ENCODE measurements around the gene CACUL1.

Gene CACUL1

DNA sequence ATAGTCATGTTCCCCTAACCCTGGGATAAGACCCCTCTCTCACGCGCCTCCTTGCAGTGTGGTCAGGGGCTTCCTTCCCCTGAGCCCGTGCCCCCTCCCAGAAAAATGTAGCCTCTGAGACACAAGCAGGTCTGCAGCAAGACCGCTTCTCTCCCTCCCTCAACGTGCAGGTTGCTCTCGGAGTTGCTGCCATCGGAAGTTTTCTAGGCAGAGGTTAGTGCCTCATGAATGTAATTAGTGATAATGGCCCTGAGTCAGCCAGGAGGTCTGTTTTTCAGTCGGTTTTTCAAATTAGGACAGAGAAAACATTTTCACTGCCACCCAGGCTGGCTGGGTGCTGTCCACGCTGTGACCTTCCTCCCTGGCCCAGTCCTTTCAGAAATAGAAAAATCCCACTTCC, 116.1 kb downstream of the CACUL1 start:
- DNase-seq (ENCODE audit: low read depth): no peak

DNA sequence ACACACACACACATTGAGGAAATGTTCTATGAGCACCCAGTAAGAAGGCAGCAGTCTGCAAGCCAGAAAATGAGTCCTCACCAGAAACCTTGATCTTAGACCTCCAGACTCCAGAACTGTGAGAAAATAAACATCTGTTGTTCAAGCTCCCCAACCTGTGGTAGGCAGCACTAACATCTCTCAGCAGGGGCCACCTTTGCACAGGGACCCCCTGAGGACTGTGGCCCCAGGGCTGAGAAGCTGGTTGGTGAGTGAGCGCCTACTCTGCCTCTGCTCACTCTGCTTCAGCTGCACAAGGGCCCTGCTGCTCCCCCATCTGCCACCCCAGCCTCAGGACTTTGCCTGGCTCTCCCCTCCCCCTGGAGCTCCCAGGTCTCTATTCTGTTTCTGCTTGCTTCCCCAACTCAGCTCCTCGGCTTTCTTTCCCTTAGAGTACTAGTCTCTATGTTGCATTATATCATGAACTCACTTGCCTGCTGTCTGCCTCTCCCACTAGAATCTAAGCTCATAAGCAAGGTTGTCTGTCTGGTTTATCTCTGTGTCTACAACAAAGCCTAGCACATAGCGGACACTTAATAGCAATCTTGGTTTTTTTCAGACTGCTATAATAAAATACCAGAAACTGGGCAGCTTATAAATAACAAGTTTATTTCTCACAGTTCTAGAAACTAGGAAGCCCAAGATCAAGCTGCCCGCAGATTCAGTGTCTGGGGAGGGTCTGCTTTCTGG, 118.9 kb downstream of the CACUL1 start:
- DNase-seq (ENCODE audit: low read depth): no peak

DNA sequence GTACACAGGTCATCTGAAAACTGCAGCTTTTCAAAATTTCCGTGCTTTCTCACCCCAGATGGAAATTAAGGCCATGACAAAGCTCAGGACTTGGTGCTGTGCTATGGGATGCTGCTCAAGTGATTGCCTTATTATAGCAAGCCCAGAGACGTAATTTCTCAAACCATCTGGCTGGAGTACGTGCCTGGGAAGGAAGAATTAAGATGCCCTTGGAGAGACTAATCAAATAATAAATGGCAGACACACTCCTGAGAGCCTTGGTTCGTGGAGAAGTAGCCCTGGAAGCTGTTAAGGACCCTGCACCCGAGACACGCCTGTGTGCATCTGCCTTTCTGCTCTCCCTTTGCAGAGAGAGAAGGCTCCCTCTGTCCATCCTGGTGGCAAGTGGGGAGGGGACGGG, 121.0 kb downstream of the CACUL1 start:
- DNase-seq (ENCODE audit: low read depth): no peak

DNA sequence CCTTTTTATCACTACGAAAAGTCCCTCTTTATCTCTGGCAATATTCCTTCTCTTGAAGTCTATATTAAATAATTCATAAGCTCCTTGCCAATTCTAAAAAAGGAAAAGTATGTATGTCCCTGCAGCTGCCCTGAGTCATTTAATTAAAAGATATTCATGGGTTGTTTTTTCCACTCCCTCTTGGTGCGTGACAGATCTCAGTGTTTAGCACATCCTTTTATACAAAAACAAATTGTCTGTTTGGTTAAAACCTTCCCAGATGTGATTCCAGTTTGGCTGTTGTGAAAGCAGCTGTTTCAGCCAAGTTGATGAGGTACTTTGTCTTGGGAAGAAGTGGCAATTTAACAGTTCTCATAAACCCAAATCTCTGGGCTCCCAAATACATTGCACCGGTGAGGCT, 125.6 kb downstream of the CACUL1 start:
- peak; percentile 32 for DNase-seq (ENCODE audit: low read depth)

DNA sequence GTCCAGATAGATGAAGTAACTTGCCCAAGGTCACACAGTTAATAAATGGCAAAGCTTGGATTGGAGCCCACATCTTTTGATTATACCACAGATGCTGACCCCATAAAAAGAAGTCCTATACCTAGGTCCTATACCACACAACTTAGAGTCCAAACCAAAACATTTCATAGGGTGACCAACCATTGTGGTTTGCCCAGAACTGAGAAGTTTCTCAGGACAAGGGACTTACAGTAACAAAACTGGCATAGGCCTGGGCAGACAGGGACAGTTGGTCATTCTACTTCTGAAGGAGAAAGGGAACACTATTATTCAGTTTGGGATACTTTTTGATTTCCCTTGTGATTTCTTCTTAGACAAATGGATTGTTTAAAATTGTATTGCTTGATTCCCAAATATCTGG, 126.4 kb downstream of the CACUL1 start:
- DNase-seq (ENCODE audit: low read depth): no peak

DNA sequence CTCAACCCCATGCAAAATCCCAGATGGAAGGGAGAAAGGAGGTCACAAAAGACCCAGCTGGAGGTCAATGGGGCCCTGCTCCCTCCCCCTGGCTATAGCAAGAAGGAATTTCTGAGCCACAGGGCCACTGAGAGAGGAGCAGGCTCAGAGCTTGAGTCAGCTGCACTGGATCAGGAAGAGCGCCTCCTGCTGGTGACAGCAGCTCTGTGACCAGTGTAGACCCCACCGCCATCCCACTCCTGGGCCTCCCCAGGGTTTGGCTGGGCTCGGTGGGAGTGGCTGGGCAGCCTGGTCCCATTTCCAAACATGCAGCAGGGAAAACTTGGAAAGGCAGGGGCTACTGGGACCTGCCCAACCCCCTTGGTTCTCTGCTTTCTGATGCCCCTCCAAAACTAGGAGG, 127.8 kb downstream of the CACUL1 start:
- DNase-seq (ENCODE audit: low read depth): no peak
